ENCODE results near the gene HS3ST6.

Gene HS3ST6

GRCh38 chr16:1912215-1912543 is 6.0 kb downstream of the HS3ST6 start:
- Histone ChIP-seq H3K4me1 (ENCODE audit: control insufficient read depth, insufficient read depth, low read length) (peaks cover 34% of the 10 kb centered on the region), H3K27me3 (ENCODE audit: control insufficient read depth, insufficient read depth, low read length) (peaks cover 48% of the 10 kb centered on the region), H3K9ac (ENCODE audit: low read length) (no peak overlapping the region), H3K36me3 (ENCODE audit: control insufficient read depth, insufficient read depth, low read length) (no peaks in the 10 kb centered on the region), H3K27ac (ENCODE audit: low read depth, low read length) (no peak overlapping the region), H3K9me3 (ENCODE audit: control insufficient read depth, insufficient read depth, low read depth, low read length) (no peaks in the 10 kb centered on the region), H3K4me3 (ENCODE audit: low read depth, low read length) (no peak overlapping the region)

DNA sequence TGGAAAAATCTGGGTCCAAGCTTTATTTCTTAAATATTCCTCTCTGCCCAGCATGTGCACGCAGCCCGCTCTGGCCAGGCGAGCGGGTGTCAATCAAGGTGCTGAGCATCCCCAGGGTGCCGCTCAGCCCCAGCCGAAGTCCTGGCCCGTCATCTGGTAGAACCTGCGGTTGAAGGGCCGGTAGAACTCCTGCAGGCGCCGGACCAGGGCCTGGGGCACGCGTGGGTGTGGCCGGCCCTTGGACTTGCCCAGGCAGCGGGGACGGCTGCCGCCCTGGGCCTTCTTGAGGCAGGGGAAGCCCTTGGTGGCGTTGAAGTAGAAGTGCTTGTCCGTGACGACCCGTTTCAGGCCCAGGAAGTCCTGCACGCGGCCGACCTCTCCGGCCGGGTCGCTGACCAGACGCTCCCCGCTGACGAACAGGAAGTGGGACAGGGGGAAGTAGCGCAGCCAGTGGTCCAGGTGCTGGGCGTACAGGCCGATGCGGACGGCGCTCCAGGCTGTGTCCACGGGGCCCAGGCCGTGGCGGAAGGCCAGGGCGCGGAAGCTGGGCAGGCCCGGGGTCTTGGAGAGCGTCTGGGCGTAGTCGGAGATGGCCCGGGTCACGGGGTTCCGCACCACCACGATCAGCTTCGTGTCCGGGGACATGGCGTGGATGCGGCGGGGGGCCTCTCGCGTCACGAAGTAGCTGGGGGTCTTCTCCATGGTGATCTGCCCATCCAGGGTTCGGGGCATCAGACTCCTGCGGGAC is 6.6 kb downstream of the HS3ST6 start:
- H3K36me3 ChIP-seq (ENCODE audit: control insufficient read depth, insufficient read depth, low read length) = no peaks in the 10 kb centered on the region
- H3K4me3 ChIP-seq (ENCODE audit: low read depth, low read length) = no peak overlapping the region
- H3K4me1 ChIP-seq (ENCODE audit: control insufficient read depth, insufficient read depth, low read length) = peaks cover 32% of the 10 kb centered on the region
- no peaks in the 10 kb centered on the region for H3K9me3 ChIP-seq (ENCODE audit: control insufficient read depth, insufficient read depth, low read depth, low read length)
- H3K27me3 ChIP-seq (ENCODE audit: control insufficient read depth, insufficient read depth, low read length) = peaks cover 43% of the 10 kb centered on the region
- no peak overlapping the region for H3K27ac ChIP-seq (ENCODE audit: low read depth, low read length)
- no peak overlapping the region for H3K9ac ChIP-seq (ENCODE audit: low read length)

GRCh38 chr16:1909561-1910231 is 8.5 kb downstream of the HS3ST6 start:
- Histone ChIP-seq H3K36me3 (ENCODE audit: control insufficient read depth, insufficient read depth, low read length) (no peaks in the 10 kb centered on the region), H3K4me3 (ENCODE audit: low read depth, low read length) (no peak overlapping the region), H3K27me3 (ENCODE audit: control insufficient read depth, insufficient read depth, low read length) (peaks cover 27% of the 10 kb centered on the region), H3K27ac (ENCODE audit: low read depth, low read length) (no peak overlapping the region), H3K4me1 (ENCODE audit: control insufficient read depth, insufficient read depth, low read length) (peaks cover 34% of the 10 kb centered on the region; the same call in 1 of the 2 replicates), H3K9ac (ENCODE audit: low read length) (no peak overlapping the region), H3K9me3 (ENCODE audit: control insufficient read depth, insufficient read depth, low read depth, low read length) (no peaks in the 10 kb centered on the region)

- Histone ChIP-seq H3K4me1 (ENCODE audit: control insufficient read depth, insufficient read depth, low read length) (peaks cover 27% of the 10 kb centered on the region; the same call in 1 of the 2 replicates), H3K9me3 (ENCODE audit: control insufficient read depth, insufficient read depth, low read depth, low read length) (no peaks in the 10 kb centered on the region), H3K4me3 (ENCODE audit: low read depth, low read length) (no peak overlapping the region), H3K36me3 (ENCODE audit: control insufficient read depth, insufficient read depth, low read length) (no peaks in the 10 kb centered on the region), H3K27me3 (ENCODE audit: control insufficient read depth, insufficient read depth, low read length) (peaks cover 20% of the 10 kb centered on the region), H3K27ac (ENCODE audit: low read depth, low read length) (no peak overlapping the region), H3K9ac (ENCODE audit: low read length) (no peak overlapping the region)
These were observed 9.2 kb downstream of the HS3ST6 start for GRCh38 chr16:1908983-1909382.

DNA sequence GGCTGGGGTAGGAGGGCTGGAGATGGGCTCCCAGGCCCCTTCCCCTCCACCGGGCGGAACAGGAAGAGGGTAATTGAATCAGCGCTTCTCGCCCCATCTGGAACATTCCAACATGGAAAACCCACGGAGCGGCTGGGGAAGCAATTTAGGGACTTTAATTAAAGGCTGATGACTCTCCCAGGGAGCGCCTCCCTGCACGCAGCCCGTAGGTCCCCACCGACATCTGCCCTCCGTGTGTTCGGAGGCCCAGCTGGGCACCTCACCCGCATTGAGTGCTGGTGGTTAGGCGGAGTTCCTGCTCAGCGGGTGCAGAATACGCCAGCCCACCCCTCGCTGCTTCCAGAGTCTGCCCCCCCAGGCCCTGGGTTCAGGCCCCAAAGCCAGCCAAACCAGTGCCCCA is 10.0 kb downstream of the HS3ST6 start:
- Histone ChIP-seq H3K4me1 (ENCODE audit: control insufficient read depth, insufficient read depth, low read length) (peaks cover 19% of the 10 kb centered on the region; the same call in 1 of the 2 replicates), H3K27ac (ENCODE audit: low read depth, low read length) (no peak overlapping the region), H3K4me3 (ENCODE audit: low read depth, low read length) (no peak overlapping the region), H3K27me3 (ENCODE audit: control insufficient read depth, insufficient read depth, low read length) (peaks cover 12% of the 10 kb centered on the region), H3K9ac (ENCODE audit: low read length) (no peak overlapping the region), H3K36me3 (ENCODE audit: control insufficient read depth, insufficient read depth, low read length) (no peaks in the 10 kb centered on the region), H3K9me3 (ENCODE audit: control insufficient read depth, insufficient read depth, low read depth, low read length) (no peaks in the 10 kb centered on the region)

- Histone ChIP-seq H3K4me3 (ENCODE audit: low read depth, low read length) (no peak overlapping the region), H3K27ac (ENCODE audit: low read depth, low read length) (no peak overlapping the region), H3K27me3 (ENCODE audit: control insufficient read depth, insufficient read depth, low read length) (peaks cover 10% of the 10 kb centered on the region; the same call in 1 of the 2 replicates), H3K36me3 (ENCODE audit: control insufficient read depth, insufficient read depth, low read length) (no peaks in the 10 kb centered on the region), H3K9me3 (ENCODE audit: control insufficient read depth, insufficient read depth, low read depth, low read length) (no peaks in the 10 kb centered on the region), H3K9ac (ENCODE audit: low read length) (no peak overlapping the region), H3K4me1 (ENCODE audit: control insufficient read depth, insufficient read depth, low read length) (peaks cover 19% of the 10 kb centered on the region; the same call in 1 of the 2 replicates)
These were observed 10.9 kb downstream of the HS3ST6 start for GRCh38 chr16:1907226-1907860.

- H3K27ac ChIP-seq (ENCODE audit: low read depth, low read length) = no peak overlapping the region
- no peak overlapping the region for H3K4me3 ChIP-seq (ENCODE audit: low read depth, low read length)
- peaks cover 19% of the 10 kb centered on the region; the same call in 1 of the 2 replicates for H3K4me1 ChIP-seq (ENCODE audit: control insufficient read depth, insufficient read depth, low read length)
- peaks cover 10% of the 10 kb centered on the region; the same call in 1 of the 2 replicates for H3K27me3 ChIP-seq (ENCODE audit: control insufficient read depth, insufficient read depth, low read length)
- H3K36me3 ChIP-seq (ENCODE audit: control insufficient read depth, insufficient read depth, low read length) = no peaks in the 10 kb centered on the region
- H3K9ac ChIP-seq (ENCODE audit: low read length) = no peak overlapping the region
- no peaks in the 10 kb centered on the region for H3K9me3 ChIP-seq (ENCODE audit: control insufficient read depth, insufficient read depth, low read depth, low read length)
These were observed 11.4 kb downstream of the HS3ST6 start for GRCh38 chr16:1906846-1907165.

DNA sequence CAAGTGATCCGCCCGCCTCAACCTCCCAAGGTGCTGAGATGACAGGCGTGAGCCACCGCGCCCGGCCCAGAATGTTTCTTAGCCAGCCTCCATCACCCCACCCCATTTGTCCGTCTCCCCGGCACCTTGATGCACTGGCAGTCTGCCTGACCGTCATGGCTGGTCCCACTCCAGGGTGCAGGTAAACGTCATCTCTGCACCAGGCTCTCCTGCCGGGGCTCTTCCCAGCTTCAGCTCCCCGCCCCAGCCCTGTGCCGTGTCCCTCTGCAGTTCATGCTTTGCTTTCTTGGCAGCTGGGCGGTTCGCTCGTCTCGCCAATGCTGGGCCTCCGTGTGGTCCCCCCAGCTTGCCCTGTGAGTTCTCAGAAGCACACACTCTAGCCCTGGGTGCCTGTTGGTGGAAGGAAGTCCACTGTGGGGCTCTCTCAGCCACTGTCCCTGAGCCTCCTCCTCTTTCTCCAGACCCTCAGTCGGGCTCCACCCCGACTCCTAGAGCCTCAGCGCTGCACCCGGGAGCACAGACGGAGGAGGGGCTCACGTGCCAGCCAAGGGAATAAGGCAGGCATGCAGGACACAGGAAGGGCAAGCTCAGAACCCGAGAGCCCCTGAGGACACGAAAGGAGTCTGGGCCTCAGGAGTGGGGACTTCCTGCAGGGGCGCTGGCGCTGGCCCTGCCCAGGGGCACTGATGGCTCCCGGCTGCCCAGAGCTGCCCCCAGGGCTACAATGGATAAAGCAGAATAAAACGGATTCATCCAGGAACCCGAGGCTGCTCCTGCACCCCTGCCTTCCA is 12.0 kb downstream of the HS3ST6 start:
- Histone ChIP-seq H3K27ac (ENCODE audit: low read depth, low read length) (no peak overlapping the region), H3K27me3 (ENCODE audit: control insufficient read depth, insufficient read depth, low read length) (peaks cover 10% of the 10 kb centered on the region; the same call in 1 of the 2 replicates), H3K4me1 (ENCODE audit: control insufficient read depth, insufficient read depth, low read length) (peaks cover 19% of the 10 kb centered on the region; the same call in 1 of the 2 replicates), H3K9ac (ENCODE audit: low read length) (no peak overlapping the region), H3K36me3 (ENCODE audit: control insufficient read depth, insufficient read depth, low read length) (no peaks in the 10 kb centered on the region), H3K4me3 (ENCODE audit: low read depth, low read length) (no peak overlapping the region), H3K9me3 (ENCODE audit: control insufficient read depth, insufficient read depth, low read depth, low read length) (no peaks in the 10 kb centered on the region)

DNA sequence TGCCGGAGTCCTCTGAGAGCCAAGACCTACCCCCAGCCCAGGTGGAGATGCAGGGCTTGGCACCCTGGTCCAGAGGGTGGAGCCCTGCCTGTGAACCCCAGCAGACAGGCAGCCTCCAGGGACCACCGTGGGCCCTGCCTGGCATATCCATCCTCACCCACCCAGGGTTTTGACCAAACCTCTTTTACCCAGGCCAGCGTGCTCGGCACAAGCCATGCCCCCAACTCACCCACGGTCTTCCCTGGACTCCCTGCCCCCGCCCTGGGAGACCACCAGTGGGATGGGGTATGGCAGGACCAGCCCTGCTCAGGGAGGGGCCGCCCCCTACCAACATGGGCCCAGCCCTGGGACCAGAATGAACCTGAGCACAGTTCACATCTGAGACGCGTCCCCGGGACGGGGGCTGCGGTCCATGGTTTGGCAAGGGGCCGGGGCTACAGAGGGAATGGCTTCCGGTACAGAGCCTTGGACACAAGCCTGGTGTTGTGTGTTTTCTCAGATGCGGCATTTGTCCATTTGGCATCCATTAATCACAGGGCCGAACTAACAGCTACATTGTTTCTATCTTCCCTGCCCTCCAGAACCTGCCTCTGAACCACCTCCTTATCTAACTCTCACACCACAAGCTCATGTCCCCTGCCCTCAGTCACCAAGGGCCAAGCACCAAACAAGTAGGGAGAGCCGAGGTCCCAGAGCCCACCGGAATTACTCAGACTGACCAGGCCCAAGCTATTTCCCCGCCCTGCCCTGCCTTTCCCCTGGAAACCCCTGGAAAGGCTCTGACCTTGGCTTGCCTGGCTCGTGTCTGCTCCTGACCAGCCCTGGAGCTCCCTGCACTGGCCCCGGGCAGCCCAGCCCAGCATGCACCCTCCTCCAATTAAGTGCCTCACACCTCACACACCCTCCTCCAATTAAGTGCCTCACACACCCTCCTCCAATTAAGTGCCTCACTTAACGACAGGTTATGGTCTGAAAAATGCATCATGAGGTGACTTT is 14.1 kb downstream of the HS3ST6 start:
- Histone ChIP-seq H3K4me3 (ENCODE audit: low read depth, low read length) (no peak overlapping the region), H3K4me1 (ENCODE audit: control insufficient read depth, insufficient read depth, low read length) (peaks cover 19% of the 10 kb centered on the region; the same call in 1 of the 2 replicates), H3K9me3 (ENCODE audit: control insufficient read depth, insufficient read depth, low read depth, low read length) (no peaks in the 10 kb centered on the region), H3K36me3 (ENCODE audit: control insufficient read depth, insufficient read depth, low read length) (no peaks in the 10 kb centered on the region), H3K27ac (ENCODE audit: low read depth, low read length) (no peak overlapping the region), H3K9ac (ENCODE audit: low read length) (no peak overlapping the region), H3K27me3 (ENCODE audit: control insufficient read depth, insufficient read depth, low read length) (peaks cover 10% of the 10 kb centered on the region; the same call in 1 of the 2 replicates)

DNA sequence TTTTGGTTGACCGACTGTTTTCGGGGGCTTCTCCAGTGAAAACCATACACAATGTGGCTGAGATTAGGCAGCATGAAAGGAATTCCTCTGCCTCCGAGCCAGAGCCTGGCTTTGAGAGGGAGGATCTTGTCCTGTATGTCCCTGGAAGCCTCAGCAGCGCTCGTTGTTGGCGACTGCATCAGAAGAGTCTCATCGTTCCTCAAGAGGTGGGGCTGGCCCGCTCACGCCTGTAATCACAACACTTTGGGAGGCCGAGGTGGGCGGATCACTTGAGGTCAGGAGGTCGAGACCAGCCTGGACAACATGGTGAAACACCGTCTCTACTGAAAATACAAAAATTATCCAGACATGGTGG is 15.0 kb downstream of the HS3ST6 start:
- H3K27me3 ChIP-seq (ENCODE audit: control insufficient read depth, insufficient read depth, low read length) = peaks cover 4% of the 10 kb centered on the region; the same call in 1 of the 2 replicates
- H3K9me3 ChIP-seq (ENCODE audit: control insufficient read depth, insufficient read depth, low read depth, low read length) = no peaks in the 10 kb centered on the region

More for the DNA sequence above, 15.0 kb downstream of the HS3ST6 start:
- no peak overlapping the region for H3K9ac ChIP-seq (ENCODE audit: low read length)
- H3K4me1 ChIP-seq (ENCODE audit: control insufficient read depth, insufficient read depth, low read length) = peaks cover 17% of the 10 kb centered on the region; the same call in 1 of the 2 replicates
- no peaks in the 10 kb centered on the region for H3K36me3 ChIP-seq (ENCODE audit: control insufficient read depth, insufficient read depth, low read length)
- H3K27ac ChIP-seq (ENCODE audit: low read depth, low read length) = no peak overlapping the region
- H3K4me3 ChIP-seq (ENCODE audit: low read depth, low read length) = no peak overlapping the region
